ENCODE measurements around the gene ADGRG7.
"Not testable (repeated sequence)": the region's sequence is repeated elsewhere in the genome, so short reads cannot be mapped to it uniquely, and the experiment has no call there.

ADGRG7 gene

GRCh38 chr3:100645913-100646312 lies 36.5 kb downstream of the ADGRG7 start:
- DNase-seq (ENCODE audit: low read depth), result no peak

- DNase-seq (ENCODE audit: low read depth), result no peak
Observed at GRCh38 chr3:100647171-100647570, 37.8 kb downstream of the ADGRG7 start.

GRCh38 chr3:100647657-100648056 lies 38.3 kb downstream of the ADGRG7 start:
- DNase-seq (ENCODE audit: low read depth), result no peak

- DNase-seq (ENCODE audit: low read depth), result peak; percentile 82
Observed at GRCh38 chr3:100650651-100651619, 41.5 kb downstream of the ADGRG7 start.

- DNase-seq (ENCODE audit: low read depth), result no peak
Observed at GRCh38 chr3:100653604-100654294, 44.3 kb downstream of the ADGRG7 start.

GRCh38 chr3:100656945-100657344 lies 47.5 kb downstream of the ADGRG7 start:
- no peak for DNase-seq (ENCODE audit: low read depth)

- DNase-seq (ENCODE audit: low read depth), result not testable (repeated sequence)
Observed at GRCh38 chr3:100661294-100661693, 51.9 kb downstream of the ADGRG7 start.

GRCh38 chr3:100662113-100662823 lies 52.9 kb downstream of the ADGRG7 start:
- peak; percentile 47 for DNase-seq (ENCODE audit: low read depth)

- DNase-seq (ENCODE audit: low read depth), result peak; percentile 3
Observed at GRCh38 chr3:100665230-100665629, 55.8 kb downstream of the ADGRG7 start.

GRCh38 chr3:100666699-100667098 lies 57.3 kb downstream of the ADGRG7 start:
- DNase-seq (ENCODE audit: low read depth), result not testable (repeated sequence)

GRCh38 chr3:100667316-100667715 lies 57.9 kb downstream of the ADGRG7 start:
- not testable (repeated sequence) for DNase-seq (ENCODE audit: low read depth)

- DNase-seq (ENCODE audit: low read depth), result not testable (repeated sequence)
Observed at GRCh38 chr3:100670995-100671394, 61.6 kb downstream of the ADGRG7 start.

GRCh38 chr3:100681496-100681895 lies 72.1 kb downstream of the ADGRG7 start:
- DNase-seq (ENCODE audit: low read depth), result no peak

- peak; percentile 36 for DNase-seq (ENCODE audit: low read depth)
Observed at GRCh38 chr3:100682056-100682853, 72.9 kb downstream of the ADGRG7 start.

GRCh38 chr3:100682854-100683760 lies 73.7 kb downstream of the ADGRG7 start:
- no peak for DNase-seq (ENCODE audit: low read depth)

GRCh38 chr3:100693225-100693624 lies 83.8 kb downstream of the ADGRG7 start:
- no peak for DNase-seq (ENCODE audit: low read depth)

GRCh38 chr3:100695696-100696095 lies 86.3 kb downstream of the ADGRG7 start:
- no peak for DNase-seq (ENCODE audit: low read depth)

GRCh38 chr3:100696161-100696560 lies 86.8 kb downstream of the ADGRG7 start:
- no peak for DNase-seq (ENCODE audit: low read depth)

- no peak for DNase-seq (ENCODE audit: low read depth)
Observed at GRCh38 chr3:100697172-100697571, 87.8 kb downstream of the ADGRG7 start.

GRCh38 chr3:100697723-100698285 lies 88.4 kb downstream of the ADGRG7 start:
- DNase-seq (ENCODE audit: low read depth), result no peak
